Measurements from ENCODE around the gene PALM. TPM values are rescaled to one million over a fixed set of nuclear protein-coding genes. Genes with fewer than 3 reads are reported as not detected.

Gene PALM
- total RNA-seq, 2 experiments from 2014 or later, result not detected

Other genes starting within 250 kb of the PALM start
- not detected for gene SHC2, start 247.9 kb upstream of the PALM start, total RNA-seq
- gene MADCAM1, start 212.4 kb upstream of the PALM start, total RNA-seq, result under 1 TPM; 0.78 to 0.81 TPM
- gene TPGS1, start 201.4 kb upstream of the PALM start, total RNA-seq, result 10 to 100 TPM; 22.9 to 24.0 TPM
- gene CDC34, start 177.2 kb upstream of the PALM start, total RNA-seq, result 10 to 100 TPM; 50.3 to 50.4 TPM
- gene GZMM, start 164.9 kb upstream of the PALM start, total RNA-seq, result 10 to 100 TPM; 45.1 to 45.2 TPM
- 100 to 1,000 TPM; 255 to 257 TPM for gene BSG, start 136.3 kb upstream of the PALM start, total RNA-seq
- 1 to 10 TPM; 3.1 to 3.5 TPM for gene HCN2, start 119.1 kb upstream of the PALM start, total RNA-seq
- 10 to 100 TPM; 44.8 to 45.1 TPM for gene POLRMT, start 75.4 kb upstream of the PALM start, total RNA-seq
- gene FGF22, start 69.1 kb upstream of the PALM start, total RNA-seq, result not detected
- 10 to 100 TPM; 80.6 to 82.2 TPM for gene RNF126, start 45.7 kb upstream of the PALM start, total RNA-seq
- gene FSTL3, start 32.5 kb upstream of the PALM start, total RNA-seq, result 1 to 10 TPM; 2.5 to 3.0 TPM
- gene PRSS57, start 13.5 kb upstream of the PALM start, total RNA-seq, result not detected
- not detected for gene MISP, start 42.2 kb downstream of the PALM start, total RNA-seq
- 100 to 1,000 TPM; 385 to 406 TPM for gene PTBP1, start 88.5 kb downstream of the PALM start, total RNA-seq
- not detected for gene PLPPR3, start 113.0 kb downstream of the PALM start, total RNA-seq
- gene AZU1, start 118.9 kb downstream of the PALM start, total RNA-seq, result not detected
- not detected for gene PRTN3, start 132.1 kb downstream of the PALM start, total RNA-seq
- gene ELANE, start 143.4 kb downstream of the PALM start, total RNA-seq, result not detected
- 1 to 10 TPM in 1 of 2 experiments, under 1 TPM in 1; 0.78 to 1.6 TPM for gene CFD, start 150.7 kb downstream of the PALM start, total RNA-seq
- gene MED16, start 184.3 kb downstream of the PALM start, total RNA-seq, result 10 to 100 TPM; 62.2 to 64.0 TPM
- not detected for gene RNU6-9, start 184.5 kb downstream of the PALM start, total RNA-seq
- gene R3HDM4, start 204.3 kb downstream of the PALM start, total RNA-seq, result 100 to 1,000 TPM; 111 to 116 TPM
- 1 to 10 TPM; 1.8 to 2.3 TPM for gene KISS1R, start 208.4 kb downstream of the PALM start, total RNA-seq
- gene ARID3A, start 217.1 kb downstream of the PALM start, total RNA-seq, result 10 to 100 TPM; 32.4 to 34.0 TPM

All from activated CD4-positive, alpha-beta memory T cell treated with anti-CD3 and anti-CD28 coated beads, Interleukin-2, amount 10 ng/mL, durations not matched to agents 7 days and 5 days (primary cell).